HG03045 (cell line): ENCODE measurements around the gene NKD1.

Experiments used
- ATAC-seq: cut with Tn5 transposase; IDR thresholded peaks from one replicate; pipeline ENCODE4 v1.9.1; 2021; ENCODE audit warnings: mild to moderate bottlenecking, moderate library complexity; ENCODE audit not compliant: unreplicated experiment

The NKD1 gene

GRCh38 chr16:50642349-50642748, 94.2 kb downstream of the NKD1 start:
- ATAC-seq: no peak

GRCh38 chr16:50643192-50643591, 95.0 kb downstream of the NKD1 start:
- no peak for ATAC-seq

GRCh38 chr16:50644245-50644644, 96.0 kb downstream of the NKD1 start:
- ATAC-seq: no peak

- no peak for ATAC-seq
Observed at GRCh38 chr16:50644729-50645128, 96.5 kb downstream of the NKD1 start.

GRCh38 chr16:50645563-50646220, 97.5 kb downstream of the NKD1 start:
- no peak for ATAC-seq

GRCh38 chr16:50646345-50646744, 98.1 kb downstream of the NKD1 start:
- ATAC-seq: no peak

- no peak for ATAC-seq
Observed at GRCh38 chr16:50651835-50652438, 103.7 kb downstream of the NKD1 start.

- no peak for ATAC-seq
Observed at GRCh38 chr16:50652836-50653425, 104.7 kb downstream of the NKD1 start.

GRCh38 chr16:50653633-50654519, 105.7 kb downstream of the NKD1 start:
- ATAC-seq: no peak

GRCh38 chr16:50655558-50656055, 107.4 kb downstream of the NKD1 start:
- no peak for ATAC-seq

- no peak for ATAC-seq
Observed at GRCh38 chr16:50657241-50657640, 109.0 kb downstream of the NKD1 start.

- no peak for ATAC-seq
Observed at GRCh38 chr16:50659806-50660205, 111.6 kb downstream of the NKD1 start.

- ATAC-seq: no peak
Observed at GRCh38 chr16:50662306-50662940, 114.2 kb downstream of the NKD1 start.

GRCh38 chr16:50664270-50664669, 116.1 kb downstream of the NKD1 start:
- no peak for ATAC-seq

- ATAC-seq: no peak
Observed at GRCh38 chr16:50665128-50665878, 117.1 kb downstream of the NKD1 start.

- ATAC-seq: peak; percentile 68
Observed at GRCh38 chr16:50666658-50667496, 118.7 kb downstream of the NKD1 start.

GRCh38 chr16:50667497-50668367, 119.5 kb downstream of the NKD1 start:
- no peak for ATAC-seq

GRCh38 chr16:50668368-50669008, 120.3 kb downstream of the NKD1 start:
- no peak for ATAC-seq
